Measurements from ENCODE around the gene DMD.
"Not testable (repeated sequence)": the region's sequence is repeated elsewhere in the genome, so short reads cannot be mapped to it uniquely, and the experiment has no call there.

DMD gene

DNA sequence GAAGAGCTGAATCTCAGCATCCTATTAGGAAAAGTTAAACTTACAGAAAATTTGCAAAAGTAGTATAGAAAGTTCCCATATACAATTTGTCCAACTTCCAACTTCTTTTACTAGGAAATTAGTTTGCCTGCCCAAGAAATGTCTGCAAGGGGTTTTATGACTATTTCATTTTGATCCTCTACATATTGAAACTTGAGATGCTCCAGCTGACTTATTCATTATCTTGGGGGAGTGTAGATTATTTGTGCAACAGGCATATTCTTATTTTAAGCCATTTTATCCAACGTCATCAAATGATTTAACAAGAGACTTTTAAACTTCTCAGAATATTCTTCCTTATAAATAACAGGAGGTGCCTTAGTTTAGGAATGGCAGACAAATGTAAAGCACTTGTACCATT, 1822.4 kb downstream of the DMD start:
- DNase-seq, result no peak

DNA sequence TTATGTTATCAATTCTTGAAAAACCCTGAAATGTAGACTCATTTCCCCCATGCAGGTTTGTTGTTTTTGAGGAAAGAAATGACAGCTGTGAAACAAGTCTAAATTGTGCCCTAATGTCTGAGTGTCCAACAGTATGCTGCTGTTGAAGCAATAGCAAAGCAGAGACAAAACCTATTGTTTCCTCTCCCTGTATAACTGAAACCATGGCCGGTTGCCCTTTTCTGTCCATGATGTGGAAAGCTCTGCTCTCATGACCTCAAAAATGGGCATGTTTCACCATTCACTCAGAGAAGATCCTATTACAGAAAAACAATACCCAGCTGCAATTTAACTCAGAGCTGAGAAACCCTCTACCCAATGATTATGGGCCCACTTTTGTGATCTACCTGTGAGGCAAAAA, 1826.9 kb downstream of the DMD start:
- no peak for DNase-seq

DNA sequence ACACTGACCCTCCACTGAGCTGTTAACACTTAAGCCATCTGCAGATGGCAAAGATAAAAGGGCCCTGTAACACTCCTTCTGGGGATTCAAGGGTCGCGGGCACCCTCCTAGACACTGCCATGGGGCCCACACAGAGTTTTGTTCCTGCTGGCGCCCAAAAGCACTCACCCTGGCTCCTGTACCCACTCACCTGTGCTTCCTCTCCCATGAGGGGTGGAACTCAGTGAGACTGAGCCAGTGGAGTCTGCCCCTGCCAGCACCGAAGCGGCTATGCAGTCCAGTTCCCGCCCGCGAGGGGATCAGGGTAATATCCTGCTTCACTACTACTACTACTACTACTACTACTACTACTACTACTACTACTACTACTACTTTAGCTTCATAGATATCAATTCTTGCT, 1827.4 kb downstream of the DMD start:
- no peak for DNase-seq

GRCh38 chrX:31378973-31379372, 1832.4 kb downstream of the DMD start:
- DNase-seq, result not testable (repeated sequence)

GRCh38 chrX:31377821-31378220, 1833.5 kb downstream of the DMD start:
- not testable (repeated sequence) for DNase-seq

DNA sequence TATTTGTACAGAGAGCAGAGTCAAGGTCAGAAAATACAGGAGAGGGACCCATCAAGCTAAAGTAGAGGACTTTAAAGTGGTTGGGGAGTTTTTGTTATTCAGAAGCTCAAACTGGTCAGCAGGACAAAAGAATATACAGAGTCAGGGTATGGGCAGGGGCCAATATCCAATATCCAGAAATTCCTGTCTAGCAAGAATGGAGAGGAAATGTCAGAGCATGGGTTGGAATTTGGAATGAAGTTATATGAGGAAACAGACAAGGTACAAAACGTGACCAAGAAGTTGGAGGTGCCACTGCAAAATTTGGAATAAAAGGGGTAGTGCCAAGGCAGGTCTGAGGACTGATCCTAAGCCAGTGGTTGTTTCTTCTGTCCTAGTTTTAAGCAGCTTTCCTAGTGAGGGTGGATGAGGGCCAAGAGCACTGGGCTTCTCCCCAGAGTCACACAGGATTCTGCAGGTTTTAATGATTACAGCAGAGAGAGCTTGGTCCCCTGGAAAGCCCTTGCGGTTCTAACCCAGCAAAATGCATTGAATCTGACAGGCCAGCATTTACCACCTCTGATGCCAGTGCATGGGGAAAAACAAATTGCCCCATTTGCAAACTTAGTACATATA, 1834.8 kb downstream of the DMD start:
- DNase-seq, result peak; percentile 47

GRCh38 chrX:31374786-31375185, 1836.6 kb downstream of the DMD start:
- no peak for DNase-seq

DNA sequence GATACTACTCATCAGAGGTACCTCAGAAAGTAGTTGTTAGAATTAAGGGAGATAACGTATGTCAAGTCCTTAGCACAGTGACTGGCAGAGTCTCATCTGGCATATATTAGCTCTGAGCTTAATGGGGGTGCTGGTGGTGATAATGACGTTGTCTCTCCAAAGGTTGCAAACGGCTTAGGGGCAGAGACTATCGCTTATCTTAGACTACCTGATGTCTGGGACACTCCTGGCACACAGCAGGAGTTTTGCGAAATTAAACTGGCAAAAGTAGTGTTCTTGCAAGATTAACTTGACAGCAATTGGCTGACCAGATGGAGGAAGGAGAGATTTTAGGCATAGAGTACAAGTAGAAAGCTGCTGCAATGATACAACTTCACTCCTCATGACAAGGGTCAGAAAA, 1839.4 kb downstream of the DMD start:
- no peak for DNase-seq

DNA sequence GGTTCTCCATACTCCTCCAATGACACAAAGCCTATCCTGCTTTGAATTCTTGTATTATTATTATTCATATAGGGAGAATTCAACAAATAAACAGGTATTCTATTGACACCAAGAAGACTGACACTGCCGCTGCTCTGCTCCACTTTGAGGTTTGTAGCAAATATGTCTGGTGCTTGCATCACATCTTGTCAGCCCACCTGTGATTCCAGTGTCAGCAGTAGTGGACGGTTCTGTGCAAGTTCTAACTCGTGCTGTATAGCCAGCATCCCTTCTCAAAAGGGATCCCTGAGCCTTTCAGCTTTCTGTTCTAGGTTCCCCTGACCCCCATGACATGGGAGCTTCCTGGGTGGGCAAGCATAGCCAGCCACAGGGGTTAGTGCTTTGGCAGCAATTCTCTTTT, 1843.5 kb downstream of the DMD start:
- DNase-seq, result no peak

DNA sequence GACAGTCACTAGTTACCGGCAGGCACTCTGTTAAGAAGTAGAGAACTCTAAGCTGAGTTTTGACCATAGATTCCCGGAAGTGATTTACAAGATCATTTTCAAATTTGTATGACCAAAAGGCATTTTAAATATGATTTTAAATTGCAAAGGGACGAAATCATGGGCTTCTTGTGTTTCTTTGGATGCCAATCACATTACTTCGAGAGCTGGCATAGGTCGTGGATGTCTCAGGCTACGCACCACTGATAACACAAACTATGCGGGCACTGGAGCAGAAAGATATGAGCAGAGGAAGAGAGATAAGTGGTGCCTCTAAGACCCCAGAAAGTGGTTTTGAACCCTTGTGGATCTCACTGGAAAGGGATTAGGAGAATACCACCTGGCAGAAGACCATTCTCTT, 1845.3 kb downstream of the DMD start:
- no peak for DNase-seq

DNA sequence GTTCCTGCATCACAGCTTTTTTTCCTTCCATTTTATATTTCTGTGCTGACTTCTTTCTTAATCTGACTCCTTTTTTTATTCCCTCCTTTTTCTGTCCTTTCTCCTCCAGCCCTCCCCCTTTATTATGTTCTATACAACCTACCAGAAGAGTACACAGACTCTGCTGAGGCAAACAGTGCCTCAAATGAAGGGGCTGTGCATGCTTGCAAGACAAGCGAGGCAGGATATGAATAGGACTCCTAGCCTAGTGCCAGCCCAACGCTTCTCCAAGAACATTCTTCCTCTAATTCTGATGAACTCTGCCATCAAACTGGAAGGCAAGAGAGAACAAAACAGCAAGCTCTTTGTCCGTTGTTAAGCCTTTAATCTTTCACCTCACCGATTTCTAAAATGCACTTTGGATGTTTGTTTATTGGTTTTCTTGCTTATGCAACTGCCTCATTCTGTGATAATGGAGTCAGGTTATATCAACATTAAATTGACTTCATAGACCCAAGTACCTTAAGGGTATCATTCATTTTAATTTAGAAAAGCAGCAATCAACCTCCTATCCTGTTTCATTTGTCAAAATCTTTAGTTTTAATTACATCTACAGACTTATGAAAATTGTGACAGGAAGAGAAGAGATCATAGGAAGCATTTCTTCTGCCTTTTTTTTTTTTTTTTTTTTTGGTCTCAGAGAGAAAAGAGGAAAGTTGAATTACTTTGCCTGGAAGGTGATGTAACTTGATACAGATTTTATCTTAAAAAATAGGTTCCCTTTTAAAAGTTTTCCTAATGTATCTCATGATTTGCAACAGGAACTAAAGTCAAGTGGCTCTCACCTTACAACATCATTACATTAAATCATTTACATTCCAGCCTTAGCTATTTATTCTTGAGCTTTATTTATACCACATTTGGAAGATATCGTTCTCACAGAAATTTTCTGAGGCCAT, 1854.8 kb downstream of the DMD start:
- DNase-seq, result no peak

GRCh38 chrX:31355206-31355955, 1856.0 kb downstream of the DMD start:
- DNase-seq, result no peak

GRCh38 chrX:31353095-31353494, 1858.3 kb downstream of the DMD start:
- no peak for DNase-seq

DNA sequence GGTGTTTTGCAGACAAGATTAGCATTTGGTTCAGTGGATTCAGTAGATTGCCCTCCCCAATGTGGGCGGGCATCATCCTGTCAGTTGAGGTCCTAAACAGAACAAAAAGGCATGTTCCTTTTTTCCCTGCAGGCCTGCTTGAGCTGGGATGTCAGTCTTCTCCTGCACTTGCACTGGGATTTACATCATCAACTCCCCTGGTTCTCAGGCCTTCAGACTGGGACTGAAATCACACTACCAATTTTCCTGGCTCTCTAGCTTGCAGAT, 1860.6 kb downstream of the DMD start:
- DNase-seq, result no peak

DNA sequence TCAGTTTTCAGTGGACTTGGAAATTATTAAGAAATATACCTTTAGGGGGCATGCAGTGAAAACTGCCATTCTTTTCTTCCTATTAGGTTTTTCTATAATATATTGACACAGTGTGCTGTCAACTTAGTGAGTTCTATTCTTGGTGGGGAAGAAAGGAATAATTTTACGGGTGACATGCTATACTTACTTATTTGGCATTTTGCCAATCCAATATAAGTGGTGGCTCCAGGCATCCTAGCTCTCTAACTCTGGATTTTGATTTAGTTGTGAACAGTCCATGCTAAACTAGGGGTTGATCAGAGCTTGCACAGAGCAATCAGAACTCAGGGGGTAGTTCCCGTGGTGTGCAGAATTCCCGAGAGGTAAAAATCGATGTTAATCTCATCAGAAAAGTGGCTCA, 1861.8 kb downstream of the DMD start:
- DNase-seq, result no peak

DNA sequence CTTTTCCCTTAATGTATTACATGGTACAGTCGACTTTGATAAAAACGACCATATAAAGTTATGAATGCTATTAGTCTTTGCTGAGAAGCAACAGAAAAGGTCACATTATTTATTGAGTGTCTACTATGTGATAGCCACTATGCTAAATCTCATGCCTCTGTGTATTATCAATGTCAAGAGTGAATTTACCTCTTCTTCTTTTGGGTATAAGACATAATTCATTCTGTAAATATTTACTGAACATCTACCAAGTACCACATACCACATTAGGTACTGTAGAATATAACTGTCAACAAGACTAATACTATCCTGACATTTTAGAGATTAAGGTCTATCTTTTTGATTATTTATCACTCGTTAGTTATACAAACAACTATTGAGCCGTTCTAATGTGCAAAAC, 1870.8 kb downstream of the DMD start:
- DNase-seq, result no peak

DNA sequence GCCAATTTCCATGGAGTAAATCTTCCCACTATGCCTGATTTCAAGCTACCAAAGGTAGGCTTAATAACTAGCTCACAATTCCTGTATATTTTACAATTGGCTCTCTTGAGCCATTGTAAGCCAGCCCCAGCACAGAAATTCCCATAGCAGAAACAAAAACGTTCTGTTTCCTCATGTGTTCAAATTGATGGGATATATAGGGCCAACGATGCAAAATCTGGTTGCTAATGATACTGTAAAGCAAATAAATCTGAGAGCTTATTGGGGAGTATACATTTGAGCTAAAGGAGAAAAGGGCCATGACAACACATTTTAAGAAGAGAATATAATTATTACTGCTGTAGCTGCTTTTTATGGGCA, 1872.4 kb downstream of the DMD start:
- no peak for DNase-seq

GRCh38 chrX:31337332-31337731, 1874.0 kb downstream of the DMD start:
- no peak for DNase-seq

GRCh38 chrX:31336419-31336818, 1874.9 kb downstream of the DMD start:
- DNase-seq, result no peak

DNA sequence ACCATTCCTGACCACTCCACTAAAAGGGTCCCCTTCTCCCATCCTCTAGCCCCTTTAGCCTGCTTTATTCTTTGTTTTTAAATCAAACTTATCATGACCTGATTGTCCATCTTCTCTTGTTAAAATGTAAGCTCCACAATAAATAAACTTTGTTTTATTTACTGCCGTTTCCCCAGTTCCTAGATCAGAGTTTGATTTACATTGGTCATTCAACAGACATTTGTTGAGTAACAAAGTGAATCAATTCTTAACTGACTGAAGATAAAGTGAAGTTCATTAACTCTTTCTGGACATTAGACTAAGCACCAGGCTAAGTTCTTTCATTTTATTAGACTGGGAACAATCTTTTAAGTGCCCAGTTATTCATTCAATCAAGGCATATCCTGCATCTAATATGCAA, 1876.4 kb downstream of the DMD start:
- DNase-seq, result no peak

GRCh38 chrX:31333165-31333831, 1878.1 kb downstream of the DMD start:
- DNase-seq, result no peak

GRCh38 chrX:31331928-31332327, 1879.4 kb downstream of the DMD start:
- no peak for DNase-seq

DNA sequence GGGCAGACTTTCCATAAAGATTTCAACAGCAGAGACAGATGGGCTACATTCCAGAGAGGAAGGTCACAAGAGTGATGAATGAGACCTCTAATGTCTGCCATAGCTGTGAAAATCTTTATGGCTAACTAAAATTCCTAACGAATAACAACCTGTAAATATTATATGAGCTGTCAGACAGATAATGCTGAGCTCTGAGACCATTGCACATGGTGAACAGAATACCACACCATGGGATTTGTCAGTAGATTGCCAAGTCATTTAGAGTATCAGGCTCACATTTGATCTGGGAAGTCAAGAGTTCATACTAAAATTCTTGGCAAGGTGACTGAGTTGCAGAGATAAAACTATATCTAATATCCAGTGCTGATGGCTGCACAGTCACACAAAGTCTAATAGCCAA, 1880.3 kb downstream of the DMD start:
- no peak for DNase-seq

DNA sequence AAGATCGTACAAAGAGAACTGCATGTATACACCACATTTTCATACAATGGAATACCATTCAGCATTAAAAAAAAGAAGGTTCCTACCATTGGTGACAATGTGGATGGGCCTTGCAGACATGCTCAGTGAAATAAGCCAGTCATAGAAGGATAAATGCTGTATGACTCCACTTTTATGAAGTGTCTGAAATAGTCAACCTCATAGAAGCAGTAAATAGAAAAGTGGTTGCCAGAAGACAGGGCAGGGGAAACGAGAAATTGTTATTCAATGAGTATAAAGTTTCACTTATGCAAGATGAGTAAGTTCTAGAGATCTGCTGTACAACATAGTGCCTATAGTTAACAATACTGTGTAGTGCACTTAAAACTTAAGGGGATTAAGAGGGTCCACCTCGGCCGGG, 1882.1 kb downstream of the DMD start:
- no peak for DNase-seq

All from right forelimb (tissue), 1 donor.